Measurements from ENCODE around the gene IL21R.

GRCh38 chr16:27381974-27382855, 19.8 kb upstream of the IL21R start:
- TF ChIP-seq POLR2AphosphoS5 (IDR thresholded peaks at IDR 0.05; ENCODE audit: insufficient read depth, low read depth, low read length), result no peak
- TF ChIP-seq POLR2A (IDR thresholded peaks at IDR 0.05; ENCODE audit: low read depth, low read length), result no peak
- no peak for TF ChIP-seq CTCF (IDR thresholded peaks at IDR 0.05; ENCODE audit: extremely low read depth in 1 of 2, insufficient read depth in 1 of 2, low read depth in 1 of 2, low read length in 2 of 2)
- no peak for TF ChIP-seq EZH2 (IDR thresholded peaks at IDR 0.05; ENCODE audit: borderline replicate concordance, low read depth, low read length, severe bottlenecking)
